Fibroblast of skin of right quadriceps (primary cell): ENCODE data around the gene SLC44A2.

Experiments used
- DNase-seq: peaks from one replicate; pipeline ENCODE4 v3.0.0-alpha.2; 2013

Gene SLC44A2

GRCh38 chr19:10683582-10683981 lies 58.2 kb downstream of the SLC44A2 start:
- no peak for DNase-seq

- no peak for DNase-seq
Observed at GRCh38 chr19:10685210-10685609, 59.9 kb downstream of the SLC44A2 start.

DNA sequence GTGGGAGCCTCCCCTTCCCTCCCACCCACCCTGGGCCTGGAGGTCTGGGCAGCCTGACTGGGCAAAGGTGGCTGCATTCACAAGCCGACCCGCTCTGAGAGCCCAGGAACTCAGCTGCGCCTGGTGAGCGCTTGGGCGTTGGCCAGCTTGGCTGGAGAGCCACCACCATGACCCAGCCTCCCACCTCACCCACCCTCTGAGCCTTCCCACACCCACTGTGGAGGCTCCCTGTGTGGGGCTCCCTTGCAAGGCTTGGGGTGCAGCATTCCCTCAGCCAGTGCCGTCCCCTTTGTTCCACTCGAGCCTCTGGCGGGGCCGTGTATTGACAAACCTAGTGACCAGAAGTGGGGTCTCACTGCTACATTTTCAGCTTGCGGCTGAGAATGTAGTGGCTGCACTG lies 60.8 kb downstream of the SLC44A2 start:
- no peak for DNase-seq

DNA sequence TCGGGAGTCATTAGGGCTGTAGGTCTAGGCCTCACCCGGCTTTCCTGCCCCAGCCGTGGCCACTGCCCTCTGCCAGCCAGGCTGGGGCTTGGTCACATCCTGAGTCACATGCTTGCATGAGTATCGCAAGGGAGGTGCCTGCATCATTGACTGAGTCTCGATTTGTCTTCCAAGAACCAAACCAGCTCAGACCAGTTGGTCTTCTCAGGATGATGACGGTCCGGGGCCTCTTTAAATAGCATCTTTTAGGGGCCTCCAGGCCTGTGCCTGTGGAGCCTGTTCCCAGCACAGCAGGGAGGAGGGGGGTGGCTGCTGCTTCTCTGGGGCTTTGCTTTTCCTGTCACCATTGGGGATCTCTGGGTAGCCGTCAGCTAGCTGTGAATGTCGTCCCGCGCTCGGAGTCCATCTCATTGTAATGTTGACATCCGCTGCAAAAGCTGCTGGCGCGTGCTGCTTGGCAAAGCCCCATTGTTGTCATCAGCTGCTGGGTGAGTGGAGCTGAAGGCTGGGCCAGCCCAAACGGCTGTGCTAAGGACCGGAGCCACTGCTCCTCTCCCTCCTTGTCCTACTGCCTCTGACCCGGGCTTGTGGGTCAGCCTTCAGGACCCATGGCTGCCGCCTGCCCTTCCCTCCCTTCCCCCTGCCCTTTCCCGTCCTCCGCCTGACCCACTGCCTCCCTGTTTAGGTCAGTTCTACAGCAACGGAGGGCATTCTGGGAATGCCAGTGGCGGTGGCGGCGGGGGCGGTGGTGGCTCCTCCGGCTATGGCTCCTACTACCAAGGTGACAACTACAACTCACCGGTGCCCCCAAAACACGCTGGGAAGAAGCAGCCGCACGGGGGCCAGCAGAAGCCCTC lies 61.5 kb downstream of the SLC44A2 start:
- DNase-seq = no peak

- no peak for DNase-seq
Observed at GRCh38 chr19:10687518-10688288, 62.4 kb downstream of the SLC44A2 start.

- DNase-seq = no peak
Observed at GRCh38 chr19:10688545-10689280, 63.4 kb downstream of the SLC44A2 start.

GRCh38 chr19:10690341-10690781 lies 65.0 kb downstream of the SLC44A2 start:
- DNase-seq = peak; percentile 40

DNA sequence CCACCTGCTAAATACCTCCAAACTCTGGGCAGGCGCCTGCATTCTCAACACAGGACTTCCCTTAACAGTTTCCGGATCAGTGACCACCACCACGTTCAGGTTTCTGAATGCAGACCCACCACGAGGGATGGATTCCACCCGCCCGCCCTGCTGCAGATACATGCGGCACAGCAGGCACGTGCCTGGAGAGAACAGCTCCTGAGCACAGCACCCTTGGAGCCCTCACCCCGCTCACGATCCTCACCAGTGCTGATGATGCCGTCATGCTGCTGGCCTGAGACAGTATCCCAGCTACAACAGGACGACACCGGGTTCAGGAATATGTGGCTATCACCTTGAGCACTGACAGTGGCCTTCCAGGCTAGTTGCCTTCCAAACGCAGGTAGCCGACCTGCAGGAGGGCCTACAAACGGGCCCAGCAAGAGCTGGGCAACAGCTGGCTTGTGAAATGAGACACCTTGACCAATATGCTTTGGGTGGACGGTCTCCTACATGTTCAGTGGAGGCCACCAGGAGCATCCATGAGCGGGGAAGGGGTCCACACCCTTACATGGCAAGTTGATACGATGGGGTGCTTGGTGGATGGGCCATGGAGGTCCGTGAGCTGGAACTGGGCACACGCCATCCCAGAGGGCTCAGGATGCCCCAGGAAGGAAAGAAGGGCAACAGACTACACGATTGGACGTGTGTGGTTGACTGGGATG lies 66.0 kb downstream of the SLC44A2 start:
- DNase-seq = no peak

- DNase-seq = no peak
Observed at GRCh38 chr19:10691883-10692282, 66.5 kb downstream of the SLC44A2 start.

DNA sequence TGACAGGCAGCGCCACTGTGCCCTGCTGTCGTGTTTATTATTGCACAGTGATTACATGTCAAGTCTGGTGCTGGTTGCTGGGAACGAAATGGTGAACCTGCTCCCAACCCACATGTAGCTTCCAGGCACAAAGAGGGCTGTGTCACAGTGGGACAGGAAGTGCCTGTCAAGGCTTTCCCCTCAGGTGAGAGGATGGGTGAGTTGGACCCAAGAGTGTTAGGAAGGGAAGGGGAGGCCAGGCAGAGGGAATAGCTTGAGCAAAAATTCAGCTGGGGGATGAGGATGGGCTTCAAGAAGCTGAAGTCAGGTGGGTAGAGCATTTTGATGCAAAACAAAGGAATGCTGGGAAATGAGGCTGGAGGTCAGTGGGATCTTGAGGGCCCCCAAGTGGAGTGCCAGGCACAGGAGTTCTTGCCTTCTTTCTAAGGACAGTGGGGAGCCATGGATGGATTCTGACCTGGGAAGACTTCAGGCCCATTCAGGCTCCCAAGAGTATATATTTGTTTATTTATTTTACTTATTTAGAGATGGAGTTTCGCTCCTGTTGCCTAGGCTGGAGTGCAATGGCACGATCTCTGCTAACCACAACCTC lies 67.4 kb downstream of the SLC44A2 start:
- DNase-seq = no peak
